ENCODE data around the gene PALLD.

The PALLD gene

DNA sequence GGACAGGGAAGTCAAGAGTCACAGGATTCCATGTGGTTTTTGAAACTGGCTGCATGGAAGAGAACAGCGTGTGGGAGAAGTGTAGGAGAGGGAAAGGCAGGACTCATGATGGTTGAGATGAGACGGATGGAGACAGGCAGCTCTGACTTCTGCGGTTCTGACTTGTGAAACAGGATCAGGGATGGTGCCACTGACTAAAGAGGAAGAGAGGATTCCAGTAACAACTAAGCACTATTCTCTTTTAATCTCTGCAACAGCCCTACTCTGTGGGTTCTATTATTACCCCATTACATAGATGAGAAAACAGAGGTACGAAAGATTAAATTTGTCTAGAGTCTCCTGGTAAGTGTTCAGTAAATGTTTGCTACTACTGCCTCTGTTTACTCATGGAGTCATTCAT is 356.9 kb downstream of the PALLD start:
- H3K4me3 ChIP-seq (ENCODE audit: control insufficient read depth, low read depth, low read length): no peak overlapping the region
- no peak for DNase-seq (ENCODE audit: low read depth)
- TF ChIP-seq, protein P1, sequence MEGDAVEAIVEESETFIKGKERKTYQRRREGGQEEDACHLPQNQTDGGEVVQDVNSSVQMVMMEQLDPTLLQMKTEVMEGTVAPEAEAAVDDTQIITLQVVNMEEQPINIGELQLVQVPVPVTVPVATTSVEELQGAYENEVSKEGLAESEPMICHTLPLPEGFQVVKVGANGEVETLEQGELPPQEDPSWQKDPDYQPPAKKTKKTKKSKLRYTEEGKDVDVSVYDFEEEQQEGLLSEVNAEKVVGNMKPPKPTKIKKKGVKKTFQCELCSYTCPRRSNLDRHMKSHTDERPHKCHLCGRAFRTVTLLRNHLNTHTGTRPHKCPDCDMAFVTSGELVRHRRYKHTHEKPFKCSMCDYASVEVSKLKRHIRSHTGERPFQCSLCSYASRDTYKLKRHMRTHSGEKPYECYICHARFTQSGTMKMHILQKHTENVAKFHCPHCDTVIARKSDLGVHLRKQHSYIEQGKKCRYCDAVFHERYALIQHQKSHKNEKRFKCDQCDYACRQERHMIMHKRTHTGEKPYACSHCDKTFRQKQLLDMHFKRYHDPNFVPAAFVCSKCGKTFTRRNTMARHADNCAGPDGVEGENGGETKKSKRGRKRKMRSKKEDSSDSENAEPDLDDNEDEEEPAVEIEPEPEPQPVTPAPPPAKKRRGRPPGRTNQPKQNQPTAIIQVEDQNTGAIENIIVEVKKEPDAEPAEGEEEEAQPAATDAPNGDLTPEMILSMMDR (IDR thresholded peaks at IDR 0.05; ENCODE audit: control insufficient read depth, insufficient read depth, low read depth, low read length, missing control alignments): no peak

DNA sequence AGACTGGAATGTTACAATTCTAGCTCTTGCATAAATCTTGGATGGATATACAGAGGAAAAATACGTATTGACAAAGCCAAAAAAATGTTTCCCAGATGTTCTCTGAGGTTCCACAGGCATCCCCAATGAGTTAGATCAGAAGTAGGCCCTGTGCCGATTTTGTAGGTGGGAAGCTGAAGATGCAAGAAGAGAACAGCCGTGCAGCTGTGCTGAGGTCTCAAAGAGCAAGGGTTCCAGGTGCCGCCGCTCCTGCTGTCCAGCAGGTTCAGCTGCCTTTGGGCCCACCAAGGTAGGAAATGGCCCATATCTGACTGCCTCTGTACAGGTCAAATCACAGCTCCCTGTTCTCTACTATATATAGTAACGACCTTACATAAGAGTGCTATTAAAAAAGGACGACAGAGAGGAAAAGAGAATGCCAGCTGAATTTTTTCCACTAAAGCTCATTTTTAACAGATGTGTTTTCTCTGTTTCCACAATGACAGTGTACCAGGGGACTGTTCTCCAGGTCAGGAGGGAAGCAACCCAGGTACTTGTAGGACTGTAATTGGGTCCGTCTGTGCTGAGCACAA is 357.6 kb downstream of the PALLD start:
- no peak overlapping the region for H3K4me3 ChIP-seq (ENCODE audit: control insufficient read depth, low read depth, low read length)
- TF ChIP-seq, protein P1 (IDR thresholded peaks at IDR 0.05; ENCODE audit: control insufficient read depth, insufficient read depth, low read depth, low read length, missing control alignments): no peak
- no peak for DNase-seq (ENCODE audit: low read depth)

DNA sequence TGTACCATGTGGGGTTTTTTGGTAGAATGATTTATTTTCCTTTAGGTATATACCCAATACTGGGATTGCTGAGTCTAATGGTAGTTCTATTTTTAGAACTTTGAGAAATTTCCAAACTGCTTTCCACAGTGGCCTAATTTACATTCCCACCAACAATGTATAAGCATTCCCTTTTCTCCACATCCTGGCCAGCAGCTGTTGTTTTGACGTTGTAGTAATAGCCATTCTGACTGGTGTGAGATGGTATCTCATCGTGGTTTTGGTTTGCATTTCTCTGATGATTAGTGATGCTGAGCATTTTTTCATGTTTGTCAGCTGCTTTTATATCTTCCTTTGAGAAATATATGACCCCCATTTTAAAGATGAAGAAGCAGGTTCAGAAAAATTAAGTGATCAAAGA is 359.5 kb downstream of the PALLD start:
- no peak for DNase-seq (ENCODE audit: low read depth)
- TF ChIP-seq, protein P1 (IDR thresholded peaks at IDR 0.05; ENCODE audit: control insufficient read depth, insufficient read depth, low read depth, low read length, missing control alignments): no peak
- no peak overlapping the region for H3K4me3 ChIP-seq (ENCODE audit: control insufficient read depth, low read depth, low read length)

DNA sequence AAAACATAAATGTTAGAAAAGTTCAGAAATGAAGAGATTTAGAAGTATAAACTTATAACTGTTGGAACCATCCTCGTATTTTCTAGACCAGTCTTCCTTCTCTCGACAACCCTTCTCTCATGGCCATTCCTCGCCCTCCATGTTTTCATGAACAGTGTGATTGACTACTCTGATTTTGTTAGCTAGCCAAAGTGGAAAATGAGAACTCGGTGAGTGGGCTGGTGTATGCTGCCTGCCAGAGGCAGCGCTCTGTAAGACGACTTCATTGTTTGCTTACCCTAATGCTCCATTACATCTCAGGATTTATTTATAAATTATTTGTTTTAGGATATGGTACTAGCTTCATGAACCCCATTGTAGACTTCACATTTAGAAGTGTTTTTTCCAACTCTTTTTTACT is 360.2 kb downstream of the PALLD start:
- TF ChIP-seq, protein P1 (IDR thresholded peaks at IDR 0.05; ENCODE audit: control insufficient read depth, insufficient read depth, low read depth, low read length, missing control alignments): no peak
- no peak overlapping the region for H3K4me3 ChIP-seq (ENCODE audit: control insufficient read depth, low read depth, low read length)
- no peak for DNase-seq (ENCODE audit: low read depth)

DNA sequence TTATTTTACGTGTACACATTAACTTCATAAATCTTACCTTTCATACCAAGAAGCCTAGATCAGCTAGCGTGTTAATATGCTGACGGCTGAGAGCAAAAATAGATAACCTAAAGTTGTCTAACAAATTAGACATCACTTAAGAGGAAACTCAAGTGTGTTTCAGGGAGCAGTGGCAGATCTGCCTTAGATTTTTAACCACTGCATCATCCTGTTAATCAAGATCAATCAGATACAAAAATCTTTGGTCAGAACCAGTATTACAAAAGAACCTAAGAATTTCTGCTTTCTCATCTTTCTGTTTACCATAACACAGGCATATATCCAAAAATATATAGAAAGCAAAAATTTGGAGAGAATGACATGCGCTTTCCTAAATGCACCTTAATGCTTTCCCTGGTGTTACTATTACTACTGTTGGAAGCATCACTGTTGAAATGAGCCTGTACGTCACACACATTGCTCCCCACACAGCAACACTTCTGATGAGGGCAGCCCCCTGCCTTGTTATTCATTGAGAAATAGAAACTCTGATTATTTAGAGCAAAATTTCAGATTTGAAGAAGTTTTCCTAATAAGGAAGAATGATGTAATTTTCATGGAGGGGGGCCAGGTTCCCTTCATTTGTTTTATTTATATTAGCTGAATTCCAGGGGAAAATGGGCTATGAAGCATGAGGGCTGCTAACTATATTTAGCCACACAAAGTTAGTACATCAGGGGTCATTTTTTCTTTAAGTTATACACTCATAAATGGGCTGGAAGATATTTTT is 360.9 kb downstream of the PALLD start:
- H3K4me3 ChIP-seq (ENCODE audit: control insufficient read depth, low read depth, low read length): no peak overlapping the region
- no peak for DNase-seq (ENCODE audit: low read depth)
- TF ChIP-seq, protein P1 (IDR thresholded peaks at IDR 0.05; ENCODE audit: control insufficient read depth, insufficient read depth, low read depth, low read length, missing control alignments): no peak

DNA sequence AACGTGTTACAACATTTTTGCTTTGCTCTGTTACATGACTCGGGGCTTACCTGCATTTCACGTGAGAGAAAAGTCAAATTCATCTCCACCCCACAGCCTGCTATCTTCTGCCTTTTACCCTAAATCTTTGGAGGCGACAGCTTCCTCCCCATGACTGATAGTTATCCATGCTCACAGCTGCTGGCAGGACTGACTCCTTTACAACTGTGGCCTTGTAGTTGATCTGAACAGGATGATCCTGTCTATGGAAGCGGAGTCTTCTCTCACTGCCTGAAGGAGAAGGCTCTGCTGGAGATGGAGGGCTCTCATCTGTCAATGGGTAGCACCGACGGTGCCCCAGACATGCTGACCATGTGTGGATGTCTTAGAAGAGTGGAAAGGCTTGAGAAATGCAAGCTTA is 362.2 kb downstream of the PALLD start:
- DNase-seq (ENCODE audit: low read depth): no peak
- H3K4me3 ChIP-seq (ENCODE audit: control insufficient read depth, low read depth, low read length): no peak overlapping the region
- TF ChIP-seq, protein P1 (IDR thresholded peaks at IDR 0.05; ENCODE audit: control insufficient read depth, insufficient read depth, low read depth, low read length, missing control alignments): no peak
